Sigmoid colon (tissue), 7 donors: Measurements from ENCODE around the gene SCUBE1. TPM values are rescaled to one million over a fixed set of nuclear protein-coding genes. Genes with fewer than 3 reads are reported as not detected.

Source experiments
- DNase-seq: peaks from one replicate; pipeline ENCODE4 v3.0.0-alpha.2; 2019
- H3K27ac ChIP-seq, 4 donors: fragments of 200-600 bp; sonication (generic); one replicate each; pipeline ENCODE4 v1.5.1; 2016 to 2019; ENCODE audit warnings: mild to moderate bottlenecking in 1 of 4
- H3K27me3 ChIP-seq, 3 donors: fragments of 200-600 bp; sonication (generic); one replicate each; pipeline ENCODE4 v1.5.1; 2019; ENCODE audit warnings: mild to moderate bottlenecking in 1 of 3
- H3K36me3 ChIP-seq, 4 donors: fragments of 200-600 bp; sonication (generic); one replicate each; pipeline ENCODE4 v1.5.1; 2016 to 2019
- H3K4me1 ChIP-seq, 4 donors: fragments of 200-600 bp; sonication (generic); one replicate each; pipeline ENCODE4 v1.5.1; 2017 to 2019
- H3K4me3 ChIP-seq, 4 donors: fragments of 200-600 bp; sonication (generic); one replicate each; pipeline ENCODE4 v1.5.1; 2017 to 2019; ENCODE audit warnings: mild to moderate bottlenecking in 2 of 4, moderate library complexity in 1 of 4
- H3K9me3 ChIP-seq, 4 donors: fragments of 200-600 bp in 3 of 4; sonication (generic) in 3 of 4; one replicate each; pipeline versions ENCODE4 v1.5.1 to v1.6.1; 2013 to 2019
- CTCF ChIP-seq, 4 experiments: fragments of 450-650 bp in 3 of 4; fragments of 200-600 bp in 1 of 4; IDR thresholded peaks; one replicate each; pipeline ENCODE4 v1.5.1; 2016 to 2019; ENCODE audit warnings: antibody characterized with exemption in 4 of 4, mild to moderate bottlenecking in 3 of 4, moderate library complexity in 2 of 4
- EP300 ChIP-seq, 4 donors: sonication (generic); formaldehyde crosslinking; IDR thresholded peaks; one replicate each; pipeline ENCODE4 v1.6.1; 2017; ENCODE audit warnings: antibody characterized with exemption in 4 of 4
- POLR2A ChIP-seq, 2 donors: fragments of 450-650 bp; IDR thresholded peaks; one replicate each; pipeline ENCODE4 v1.6.1; 2016; ENCODE audit warnings: antibody characterized with exemption in 2 of 2, mild to moderate bottlenecking in 2 of 2, moderate library complexity in 2 of 2
- POLR2AphosphoS5 ChIP-seq, 4 donors: sonication (generic); formaldehyde crosslinking; IDR thresholded peaks; one replicate each; pipeline ENCODE4 v1.6.1; 2017; ENCODE audit warnings: antibody characterized with exemption in 4 of 4
- WGBS, 2 donors: extraction: QIAGEN DNeasy Blood & Tissue Kit; methylation state at CpG; one replicate each; pipeline ENCODE4 v1.1.7; 2013; 5-methylcytosine and 5-hydroxymethylcytosine counted together
- intact Hi-C: fragments of 100-400 bp; cut with DNase I; formaldehyde crosslinking; loops from one replicate; pipeline ENCODE4 v1.15.1; 2023
- polyA plus RNA-seq, 3 donors: library from polyadenylated mRNA; stranded (reverse); fragments of 200-250 nt; gene quantifications; one replicate each; pipeline ENCODE4 v1.2.3, GENCODE V29; 2013
- total RNA-seq, 4 donors: library from RNA; depleted of rRNA; stranded (reverse); fragments of >200 nt; gene quantifications; one replicate each; pipeline ENCODE4 v1.1.0, GENCODE V29; 2016
- donor health status: healthy with polysubstance abuse.
- donor health status: Bipolar disorder and iron deficiency.
- donor health status: healthy.

The SCUBE1 gene
- total and polyA plus RNA-seq, 7 donors, result 0.23 to 1.1 (median 0.55) TPM

GRCh38 chr22:43384863-43385262 lies 41.7 kb upstream of the SCUBE1 start:
- 52 to 67% methylated on average over 5 of the region's 5 CpGs for WGBS, 2 donors
- Histone ChIP-seq H3K9me3 (no peaks in the 10 kb centered on the region), H3K36me3 (no peaks in the 10 kb centered on the region), H3K27me3 (peaks cover 0 to 28% (median 15%) of the 10 kb centered on the region in 3 donors), H3K27ac (no peak overlapping the region), H3K4me1 (peaks cover 0 to 7% (median 3%) of the 10 kb centered on the region in 4 donors), H3K4me3 (no peak overlapping the region)
- no peak for TF ChIP-seq CTCF (IDR thresholded peaks at IDR 0.05)
- no peak for TF ChIP-seq POLR2AphosphoS5 (IDR thresholded peaks at IDR 0.05)
- TF ChIP-seq POLR2A (IDR thresholded peaks at IDR 0.05), result no peak
- no peak for TF ChIP-seq EP300 (IDR thresholded peaks at IDR 0.05)
- intact Hi-C loops, result loop anchor here (1.0 to 5.0 kb wide), 3 partner anchors 110 to 497 kb away; no protein-coding TSS in a partner anchor
- DNase-seq, result peak; percentile 52

- peak; percentile 3 for DNase-seq
- no peaks in the 10 kb centered on the region for H3K36me3 ChIP-seq
- intact Hi-C loops, result no loop called here
- H3K27me3 ChIP-seq, result peaks cover 0 to 15% (median 2%) of the 10 kb centered on the region in 3 donors
- WGBS, 2 donors, result 55 to 69% methylated on average over 6 of the region's 6 CpGs
- H3K4me1 ChIP-seq, result peaks cover 4 to 14% (median 6%) of the 10 kb centered on the region in 4 donors
- no peaks in the 10 kb centered on the region for H3K9me3 ChIP-seq
- no peak overlapping the region for H3K27ac ChIP-seq
- TF ChIP-seq CTCF (IDR thresholded peaks at IDR 0.05), result no peak
- TF ChIP-seq POLR2A (IDR thresholded peaks at IDR 0.05), result no peak
- no peak for TF ChIP-seq POLR2AphosphoS5 (IDR thresholded peaks at IDR 0.05)
- TF ChIP-seq EP300 (IDR thresholded peaks at IDR 0.05), result no peak
- no peak overlapping the region for H3K4me3 ChIP-seq
These were observed 38.5 kb upstream of the SCUBE1 start for GRCh38 chr22:43381693-43382092.

GRCh38 chr22:43377896-43378704 lies 34.9 kb upstream of the SCUBE1 start:
- no peak for DNase-seq
- Histone ChIP-seq H3K9me3 (peaks cover 0 to 8% (median 0%) of the 10 kb centered on the region in 4 donors), H3K27ac (no peak overlapping the region), H3K4me1 (peaks cover 0 to 11% (median 2%) of the 10 kb centered on the region in 4 donors), H3K27me3 (peaks cover 0 to 35% (median 6%) of the 10 kb centered on the region in 3 donors), H3K36me3 (no peaks in the 10 kb centered on the region), H3K4me3 (no peak overlapping the region)
- TF ChIP-seq POLR2AphosphoS5 (IDR thresholded peaks at IDR 0.05) (no peak), POLR2A (IDR thresholded peaks at IDR 0.05) (no peak), EP300 (IDR thresholded peaks at IDR 0.05) (no peak), CTCF (IDR thresholded peaks at IDR 0.05) (no peak)
- WGBS, 2 donors, result 31 to 37% methylated on average over 8 of the region's 8 CpGs
- intact Hi-C loops, result no loop called here

GRCh38 chr22:43377548-43377895 lies 34.4 kb upstream of the SCUBE1 start:
- peaks cover 0 to 11% (median 2%) of the 10 kb centered on the region in 4 donors for H3K4me1 ChIP-seq
- no peaks in the 10 kb centered on the region for H3K36me3 ChIP-seq
- WGBS, 2 donors, result 59 to 74% methylated on average over 10 of the region's 10 CpGs
- intact Hi-C loops, result no loop called here
- no peak for DNase-seq
- H3K27me3 ChIP-seq, result peaks cover 0 to 39% (median 6%) of the 10 kb centered on the region in 3 donors
- H3K4me3 ChIP-seq, result no peak overlapping the region
- TF ChIP-seq POLR2A (IDR thresholded peaks at IDR 0.05), result no peak
- TF ChIP-seq POLR2AphosphoS5 (IDR thresholded peaks at IDR 0.05), result no peak
- TF ChIP-seq EP300 (IDR thresholded peaks at IDR 0.05), result no peak
- no peak for TF ChIP-seq CTCF (IDR thresholded peaks at IDR 0.05)
- peaks cover 0 to 8% (median 0%) of the 10 kb centered on the region in 4 donors for H3K9me3 ChIP-seq
- H3K27ac ChIP-seq, result peak overlapping the region in 1 of 4 donors; percentile 27
